Activated CD4-positive, alpha-beta memory T cell treated with anti-CD3 and anti-CD28 coated beads for 36 hours (primary cell): Measurements from ENCODE around the gene SPAG16. TPM values are rescaled to one million over a fixed set of nuclear protein-coding genes. Genes with fewer than 3 reads are reported as not detected.

Experiments used
- CTCF ChIA-PET: fragments of 350-600 bp; sonication (Branson Sonifier 250); formaldehyde crosslinking; loops from one replicate; lab custom pipeline; 2021; ENCODE audit warnings: antibody characterized with exemption, inconsistent platforms; lab: Charles Lee
- POLR2A ChIA-PET: fragments of 350-600 bp; sonication (Branson Sonifier 250); formaldehyde crosslinking; loops from one replicate; lab custom pipeline; 2021; ENCODE audit warnings: antibody characterized with exemption; lab: Charles Lee
- DNase-seq: peaks from one replicate; pipeline ENCODE4 v3.0.0-alpha.2; 2020
- H3K27ac Mint-ChIP-seq: one replicate; pipeline ENCODE4 v1.8.0; 2021; ENCODE audit warnings: mixed read lengths
- H3K27me3 Mint-ChIP-seq: one replicate; pipeline ENCODE4 v1.8.0; 2021; ENCODE audit warnings: mixed read lengths
- H3K36me3 Mint-ChIP-seq: one replicate; pipeline ENCODE4 v1.8.0; 2021; ENCODE audit warnings: mixed read lengths
- H3K4me1 Mint-ChIP-seq: one replicate; pipeline ENCODE4 v1.8.0; 2021; ENCODE audit warnings: low read depth, mixed read lengths
- H3K4me3 Mint-ChIP-seq: one replicate; pipeline ENCODE4 v1.8.0; 2021; ENCODE audit warnings: mild to moderate bottlenecking, mixed read lengths
- H3K9me3 Mint-ChIP-seq: one replicate; pipeline ENCODE4 v1.8.0; 2021; ENCODE audit warnings: mixed read lengths
- intact Hi-C: fragments of 100-400 bp; cut with micrococcal nuclease; formaldehyde crosslinking; loops from one replicate; pipeline ENCODE4 v1.15.1; 2023
- total RNA-seq, 2 experiments: library from RNA; stranded (reverse); gene quantifications; one replicate each; pipeline ENCODE4 v1.2.3, GENCODE V29; 2021

Gene SPAG16
- total RNA-seq, 2 experiments from 2014 or later, result 9.1 to 10.4 TPM

DNA sequence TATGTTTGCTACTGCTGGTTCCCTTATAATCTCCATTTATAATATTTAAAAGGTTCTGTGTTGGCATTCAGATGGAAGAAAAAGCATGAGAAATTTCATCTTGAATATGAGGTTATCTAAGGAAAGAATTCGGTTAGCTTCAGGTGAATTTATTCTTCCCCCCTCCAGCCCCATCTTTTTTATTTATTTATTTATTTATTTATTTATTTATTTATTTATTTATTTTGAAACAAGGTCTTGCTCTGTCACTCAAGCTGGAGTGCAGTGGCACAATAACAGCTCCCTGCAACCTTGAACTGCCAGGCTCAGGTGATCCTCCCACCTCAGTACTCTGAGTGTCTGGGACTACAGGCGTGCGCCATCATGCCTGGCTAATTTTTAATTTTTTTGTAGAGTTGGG is 1031.1 kb downstream of the SPAG16 start:
- H3K4me1 Mint-ChIP-seq, result no peaks in the 10 kb centered on the region
- intact Hi-C loops, result no loop called here
- POLR2A ChIA-PET, result no interaction called here
- no peaks in the 10 kb centered on the region for H3K36me3 Mint-ChIP-seq
- DNase-seq, result no peak
- H3K27ac Mint-ChIP-seq, result no peak overlapping the region
- CTCF ChIA-PET, result no interaction called here
- H3K4me3 Mint-ChIP-seq, result no peak overlapping the region
- H3K27me3 Mint-ChIP-seq, result no peaks in the 10 kb centered on the region
- H3K9me3 Mint-ChIP-seq, result peaks cover 2% of the 10 kb centered on the region

DNA sequence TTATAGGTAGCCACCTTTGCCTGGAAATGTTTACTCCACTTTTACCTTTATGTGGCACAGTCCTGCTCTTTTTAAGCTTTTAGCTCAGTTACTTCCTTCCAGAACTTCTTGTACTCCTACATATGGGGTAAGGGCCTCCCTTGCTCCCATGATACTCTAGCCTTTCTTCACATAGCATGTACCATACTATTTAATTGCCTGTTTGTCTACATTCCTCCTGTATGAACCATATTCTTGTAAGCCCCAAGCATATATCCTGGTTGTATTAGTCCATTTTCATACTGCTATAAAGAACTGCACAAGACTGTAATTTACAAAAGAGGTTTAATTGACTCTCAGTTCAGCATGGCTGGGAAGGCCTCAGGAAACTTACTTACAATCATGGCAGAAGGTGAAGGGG is 1035.9 kb downstream of the SPAG16 start:
- no peaks in the 10 kb centered on the region for H3K4me1 Mint-ChIP-seq
- ChIA-PET CTCF (no interaction called here), POLR2A (no interaction called here)
- intact Hi-C loops, result no loop called here
- no peak overlapping the region for H3K27ac Mint-ChIP-seq
- H3K27me3 Mint-ChIP-seq, result no peaks in the 10 kb centered on the region
- H3K4me3 Mint-ChIP-seq, result no peak overlapping the region
- no peak for DNase-seq
- H3K9me3 Mint-ChIP-seq, result peaks cover 2% of the 10 kb centered on the region
- H3K36me3 Mint-ChIP-seq, result no peaks in the 10 kb centered on the region

DNA sequence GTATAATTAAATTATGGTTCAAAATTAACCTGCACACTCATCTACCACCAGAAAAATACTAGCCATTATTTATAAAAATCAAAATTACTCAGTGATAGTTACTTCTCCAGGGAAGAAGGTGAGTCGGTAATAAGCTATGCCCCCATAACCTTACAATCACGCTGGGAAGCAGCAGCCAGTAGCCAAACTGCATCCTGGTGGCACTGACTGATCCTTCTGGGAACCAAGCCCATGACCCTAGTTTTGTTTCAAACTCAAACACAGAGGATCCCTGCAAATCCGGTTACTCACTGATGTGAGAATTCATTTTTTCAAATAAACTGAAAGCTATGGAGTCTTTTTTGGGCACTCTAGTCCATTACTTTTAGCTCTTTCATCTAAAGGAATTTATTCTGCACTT is 1038.4 kb downstream of the SPAG16 start:
- H3K4me3 Mint-ChIP-seq, result no peak overlapping the region
- no peak for DNase-seq
- intact Hi-C loops, result no loop called here
- H3K27ac Mint-ChIP-seq, result no peak overlapping the region
- no peaks in the 10 kb centered on the region for H3K4me1 Mint-ChIP-seq
- H3K27me3 Mint-ChIP-seq, result no peaks in the 10 kb centered on the region
- peaks cover 2% of the 10 kb centered on the region for H3K9me3 Mint-ChIP-seq
- H3K36me3 Mint-ChIP-seq, result no peaks in the 10 kb centered on the region
- POLR2A ChIA-PET, result no interaction called here
- CTCF ChIA-PET, result no interaction called here

DNA sequence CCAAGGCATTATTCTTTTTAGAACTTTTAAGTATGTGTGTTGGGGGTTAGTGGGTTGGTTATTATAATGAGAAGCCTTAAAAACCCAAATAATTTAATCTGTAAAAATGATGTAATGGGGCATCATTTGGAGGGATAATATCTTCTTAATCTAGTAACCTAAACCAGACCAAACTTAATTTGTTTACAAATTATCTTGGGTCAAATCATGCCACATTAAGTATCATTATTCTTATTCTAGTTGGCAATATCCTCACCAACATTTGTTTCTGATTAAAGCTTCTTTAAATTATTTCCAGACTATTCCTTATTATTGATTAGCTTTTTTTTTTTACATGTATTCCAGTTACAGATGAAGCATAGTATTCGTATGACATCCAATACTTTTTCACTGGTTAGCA is 1041.1 kb downstream of the SPAG16 start:
- POLR2A ChIA-PET, result no interaction called here
- CTCF ChIA-PET, result no interaction called here
- Mint-ChIP-seq H3K27ac (no peak overlapping the region), H3K36me3 (no peaks in the 10 kb centered on the region), H3K9me3 (peaks cover 2% of the 10 kb centered on the region), H3K27me3 (no peaks in the 10 kb centered on the region), H3K4me3 (no peak overlapping the region), H3K4me1 (no peaks in the 10 kb centered on the region)
- intact Hi-C loops, result no loop called here
- no peak for DNase-seq

DNA sequence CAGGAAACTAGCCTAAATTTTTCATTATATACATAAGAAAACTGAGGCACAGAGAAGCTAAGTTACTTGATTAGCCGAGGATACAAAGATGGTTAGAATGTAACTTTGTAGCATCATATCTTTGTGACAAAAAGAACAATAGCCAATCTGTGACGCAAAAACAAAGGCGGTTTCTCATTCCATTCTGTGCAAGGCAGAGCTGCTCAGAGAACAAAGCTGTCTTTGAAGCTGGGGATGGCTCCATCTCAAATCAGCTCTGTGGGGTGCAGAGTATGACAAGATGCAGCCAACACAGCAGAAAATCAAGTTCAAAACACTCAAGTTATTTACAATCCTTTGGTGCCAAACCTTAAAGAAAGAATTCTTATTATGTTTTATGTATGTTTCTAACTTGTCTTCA is 1044.7 kb downstream of the SPAG16 start:
- H3K9me3 Mint-ChIP-seq, result peaks cover 2% of the 10 kb centered on the region
- no peaks in the 10 kb centered on the region for H3K4me1 Mint-ChIP-seq
- no peaks in the 10 kb centered on the region for H3K27me3 Mint-ChIP-seq
- H3K36me3 Mint-ChIP-seq, result no peaks in the 10 kb centered on the region
- intact Hi-C loops, result no loop called here
- CTCF ChIA-PET, result no interaction called here
- POLR2A ChIA-PET, result no interaction called here
- no peak overlapping the region for H3K27ac Mint-ChIP-seq
- no peak overlapping the region for H3K4me3 Mint-ChIP-seq
- no peak for DNase-seq

DNA sequence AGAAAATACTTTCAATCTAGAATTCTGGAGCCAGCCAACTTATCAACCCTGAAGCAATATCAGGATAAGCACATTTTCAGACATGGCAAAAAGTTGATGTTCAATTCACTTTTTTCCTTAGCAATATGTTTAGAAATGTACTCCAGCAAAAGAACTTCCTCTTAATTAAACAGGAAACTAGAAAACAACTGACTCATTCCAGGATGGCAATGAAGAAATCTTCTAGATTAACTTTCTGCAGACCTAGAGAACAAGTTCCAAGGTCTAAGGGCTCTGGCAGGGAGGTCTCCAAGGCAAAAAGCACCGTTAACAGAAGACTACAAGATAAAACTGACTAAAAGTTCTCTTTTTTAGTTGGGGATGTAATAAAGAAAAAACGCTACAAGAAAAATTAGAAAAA is 1057.4 kb downstream of the SPAG16 start:
- POLR2A ChIA-PET, result no interaction called here

DNA sequence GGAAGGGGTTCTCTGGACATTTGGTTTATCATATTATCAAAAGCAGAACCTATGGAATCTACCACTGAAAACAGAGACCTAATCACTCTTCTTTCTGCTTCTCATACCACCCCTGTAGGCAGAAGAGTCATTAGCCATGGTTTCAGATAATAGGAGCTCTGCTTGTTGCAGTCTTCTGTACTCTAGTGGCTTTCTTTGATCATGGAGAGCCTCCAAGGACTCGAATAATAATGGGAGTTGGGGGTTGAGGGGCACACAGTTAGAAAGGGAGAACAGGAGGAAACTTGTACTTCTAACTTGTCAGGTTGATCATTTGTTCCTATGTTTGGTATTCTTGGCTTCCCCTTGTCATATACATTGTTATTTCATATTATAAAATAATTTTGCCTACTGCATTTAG is 1074.2 kb downstream of the SPAG16 start:
- ChIA-PET POLR2A (no interaction called here), CTCF (no interaction called here)
- no peaks in the 10 kb centered on the region for H3K4me1 Mint-ChIP-seq
- peaks cover 8% of the 10 kb centered on the region for H3K9me3 Mint-ChIP-seq
- DNase-seq, result no peak
- no peak overlapping the region for H3K27ac Mint-ChIP-seq
- no peaks in the 10 kb centered on the region for H3K27me3 Mint-ChIP-seq
- intact Hi-C loops, result no loop called here
- no peaks in the 10 kb centered on the region for H3K36me3 Mint-ChIP-seq
- H3K4me3 Mint-ChIP-seq, result no peak overlapping the region

More for the DNA sequence above, 1057.4 kb downstream of the SPAG16 start:
- Mint-ChIP-seq H3K4me1 (no peaks in the 10 kb centered on the region), H3K9me3 (no peaks in the 10 kb centered on the region), H3K4me3 (no peak overlapping the region), H3K27ac (no peak overlapping the region), H3K36me3 (no peaks in the 10 kb centered on the region), H3K27me3 (no peaks in the 10 kb centered on the region)
- intact Hi-C loops, result no loop called here
- CTCF ChIA-PET, result no interaction called here
- no peak for DNase-seq

DNA sequence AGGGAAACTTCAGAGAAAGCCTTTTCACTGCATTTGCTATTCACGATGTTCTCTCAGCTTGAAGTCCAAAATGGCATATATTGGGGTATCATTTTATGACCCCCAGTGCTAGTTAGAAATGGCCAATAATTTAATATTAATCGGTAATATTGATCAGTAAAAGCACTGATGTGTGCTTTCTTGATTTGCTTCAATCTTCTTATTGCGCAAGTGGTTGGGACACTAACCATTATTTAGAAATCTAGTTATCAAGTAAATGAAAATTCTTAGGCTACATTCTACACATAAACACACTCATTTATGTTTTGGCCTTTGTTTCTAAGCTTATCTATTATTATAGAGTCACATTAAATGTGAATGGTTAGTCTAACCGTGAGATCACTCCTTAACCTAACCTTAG is 1076.9 kb downstream of the SPAG16 start:
- Mint-ChIP-seq H3K27me3 (no peaks in the 10 kb centered on the region), H3K36me3 (no peaks in the 10 kb centered on the region), H3K4me1 (no peaks in the 10 kb centered on the region), H3K9me3 (peaks cover 8% of the 10 kb centered on the region), H3K27ac (no peak overlapping the region), H3K4me3 (no peak overlapping the region)
- DNase-seq, result no peak
- intact Hi-C loops, result no loop called here
- CTCF ChIA-PET, result no interaction called here
- POLR2A ChIA-PET, result no interaction called here

DNA sequence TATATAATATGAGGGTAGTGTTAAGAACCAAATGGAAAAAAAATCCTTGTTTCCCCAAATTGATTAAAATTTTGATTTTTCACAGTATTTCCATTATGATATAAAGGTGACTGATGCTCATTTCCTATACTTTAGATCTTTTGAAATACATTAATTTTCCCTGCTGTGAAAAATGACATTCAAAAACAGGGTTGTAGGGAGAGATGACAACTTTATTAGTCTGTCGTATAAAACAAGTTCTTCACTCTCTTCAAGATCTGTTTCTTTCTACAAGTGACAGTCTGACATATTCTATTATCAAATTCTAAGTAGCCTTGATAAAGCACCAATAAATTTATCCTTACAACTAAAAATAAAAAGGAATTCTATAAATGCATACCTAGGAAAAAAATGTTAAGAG is 1081.3 kb downstream of the SPAG16 start:
- ChIA-PET POLR2A (no interaction called here), CTCF (no interaction called here)
- no peaks in the 10 kb centered on the region for H3K9me3 Mint-ChIP-seq
- intact Hi-C loops, result no loop called here
- no peak overlapping the region for H3K4me3 Mint-ChIP-seq
- no peaks in the 10 kb centered on the region for H3K27me3 Mint-ChIP-seq
- H3K4me1 Mint-ChIP-seq, result no peaks in the 10 kb centered on the region
- DNase-seq, result no peak
- no peak overlapping the region for H3K27ac Mint-ChIP-seq
- H3K36me3 Mint-ChIP-seq, result no peaks in the 10 kb centered on the region

DNA sequence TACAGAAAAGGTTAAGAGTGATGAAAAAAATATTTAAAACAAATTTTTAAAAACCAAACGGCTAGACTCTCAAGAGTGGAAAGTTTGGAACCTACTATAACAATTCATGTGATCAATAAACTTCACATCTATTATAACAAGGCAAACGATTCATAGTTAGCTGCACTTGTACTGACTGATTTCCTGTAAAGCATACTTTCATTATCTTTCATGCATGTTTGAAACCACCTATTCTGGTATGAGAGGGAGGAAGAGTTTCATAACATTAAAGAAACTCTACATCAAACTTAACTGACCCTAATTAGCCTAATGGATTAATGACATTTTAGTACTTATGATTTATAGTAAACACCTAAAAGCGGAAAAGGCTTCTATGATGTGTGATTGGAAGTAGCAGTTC is 1082.9 kb downstream of the SPAG16 start:
- H3K4me1 Mint-ChIP-seq, result no peaks in the 10 kb centered on the region
- no peak for DNase-seq
- no peaks in the 10 kb centered on the region for H3K36me3 Mint-ChIP-seq
- H3K9me3 Mint-ChIP-seq, result no peaks in the 10 kb centered on the region
- intact Hi-C loops, result no loop called here
- no peak overlapping the region for H3K27ac Mint-ChIP-seq
- no peaks in the 10 kb centered on the region for H3K27me3 Mint-ChIP-seq
- H3K4me3 Mint-ChIP-seq, result no peak overlapping the region
- ChIA-PET CTCF (no interaction called here), POLR2A (interaction anchor here (0.7 kb wide), 1 partner anchor 26 kb away, joined by 4 read pairs; no protein-coding TSS in a partner anchor)

DNA sequence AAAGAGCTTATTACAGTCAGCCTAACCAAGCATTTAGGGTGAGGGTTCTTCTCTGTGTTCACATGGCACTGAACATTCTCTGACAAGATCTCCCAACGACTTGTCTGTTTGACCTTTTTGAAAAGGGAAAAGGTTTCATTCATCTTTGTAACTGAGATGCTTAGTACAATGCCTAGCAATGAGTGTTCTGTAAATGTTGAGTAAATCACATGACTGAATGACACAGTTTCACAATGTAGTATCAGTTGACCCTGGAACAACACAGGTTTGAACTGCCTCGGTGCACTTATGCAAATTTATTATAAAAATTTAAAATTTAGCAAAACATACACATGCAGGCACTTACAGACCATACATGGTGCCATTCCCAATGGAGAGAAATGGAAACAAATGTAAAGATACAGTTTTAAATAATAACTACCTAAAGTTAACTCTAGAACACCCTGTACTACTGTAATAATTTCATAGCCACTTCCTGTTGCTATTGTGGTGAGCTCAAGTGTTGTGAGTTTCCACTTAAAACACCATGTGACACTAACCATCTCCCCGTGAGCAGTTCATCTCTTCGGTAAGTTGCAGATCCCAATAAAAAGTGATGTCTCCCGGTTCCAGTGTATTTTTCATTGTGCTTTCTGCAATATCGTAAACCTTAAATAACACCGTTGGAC is 1092.5 kb downstream of the SPAG16 start:
- H3K36me3 Mint-ChIP-seq, result no peaks in the 10 kb centered on the region
- no peaks in the 10 kb centered on the region for H3K27me3 Mint-ChIP-seq
- no peak overlapping the region for H3K4me3 Mint-ChIP-seq
- CTCF ChIA-PET, result no interaction called here
- H3K27ac Mint-ChIP-seq, result no peak overlapping the region
- intact Hi-C loops, result no loop called here
- POLR2A ChIA-PET, result no interaction called here
- H3K9me3 Mint-ChIP-seq, result no peaks in the 10 kb centered on the region
- H3K4me1 Mint-ChIP-seq, result no peaks in the 10 kb centered on the region
- DNase-seq, result no peak

DNA sequence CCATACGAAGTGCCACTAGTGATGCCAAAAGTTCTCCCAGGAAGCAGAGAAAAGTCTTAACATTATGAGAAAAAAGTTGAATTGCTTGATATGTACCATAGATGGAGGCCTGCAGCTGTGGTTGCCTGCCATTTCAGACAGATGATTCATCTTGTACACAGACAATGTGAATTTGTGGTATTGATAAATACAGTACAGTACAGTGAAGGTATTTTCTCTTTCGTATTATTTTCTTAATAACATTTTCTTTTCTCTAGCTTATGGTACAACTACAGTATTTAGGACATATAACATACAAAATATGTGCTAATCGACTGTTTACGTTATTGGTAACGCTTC is 1093.0 kb downstream of the SPAG16 start:
- H3K4me3 Mint-ChIP-seq, result no peak overlapping the region
- no peaks in the 10 kb centered on the region for H3K27me3 Mint-ChIP-seq
- ChIA-PET POLR2A (no interaction called here), CTCF (no interaction called here)
- no peaks in the 10 kb centered on the region for H3K9me3 Mint-ChIP-seq
- H3K27ac Mint-ChIP-seq, result no peak overlapping the region
- intact Hi-C loops, result no loop called here
- no peaks in the 10 kb centered on the region for H3K4me1 Mint-ChIP-seq
- H3K36me3 Mint-ChIP-seq, result no peaks in the 10 kb centered on the region
- DNase-seq, result no peak

DNA sequence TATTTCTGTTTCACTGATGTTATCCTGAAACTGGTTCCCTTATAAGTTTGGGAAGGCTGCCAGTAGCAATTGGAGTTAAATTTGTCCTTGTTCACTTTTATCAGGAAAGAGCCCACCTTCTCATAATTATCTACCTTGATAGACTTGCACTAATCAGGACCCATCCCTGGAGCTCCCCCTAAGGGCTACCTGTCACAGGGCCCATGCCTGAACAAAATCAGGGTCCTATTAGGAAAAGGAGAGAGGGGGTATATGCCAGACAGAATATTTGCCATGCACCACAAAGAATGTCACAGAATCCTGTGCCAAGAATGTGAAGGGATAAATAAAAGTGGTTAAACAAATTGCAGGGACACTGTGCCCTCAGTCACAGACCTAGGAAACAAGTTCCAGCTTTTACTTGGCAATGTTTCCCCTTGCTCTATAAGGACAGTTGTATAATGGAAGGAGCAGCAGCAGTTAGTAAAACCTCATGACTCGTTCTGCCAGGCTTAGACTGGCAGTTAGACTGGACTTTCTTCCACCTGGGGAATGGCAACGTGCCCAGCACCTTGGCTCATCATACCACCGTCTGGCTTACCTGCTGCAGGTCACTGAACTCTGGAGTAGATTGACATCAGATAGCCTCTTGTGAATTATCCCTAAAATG is 1094.3 kb downstream of the SPAG16 start:
- intact Hi-C loops, result no loop called here
- no peaks in the 10 kb centered on the region for H3K4me1 Mint-ChIP-seq
- no peaks in the 10 kb centered on the region for H3K36me3 Mint-ChIP-seq
- CTCF ChIA-PET, result interaction anchor here (0.5 kb wide), 1 partner anchor 11 kb away, joined by 3 read pairs; no protein-coding TSS in a partner anchor
- POLR2A ChIA-PET, result no interaction called here
- H3K27me3 Mint-ChIP-seq, result no peaks in the 10 kb centered on the region
- no peak overlapping the region for H3K27ac Mint-ChIP-seq
- DNase-seq, result no peak
- H3K4me3 Mint-ChIP-seq, result no peak overlapping the region
- H3K9me3 Mint-ChIP-seq, result no peaks in the 10 kb centered on the region
